ENCODE data around the gene BCAS1.

DNA sequence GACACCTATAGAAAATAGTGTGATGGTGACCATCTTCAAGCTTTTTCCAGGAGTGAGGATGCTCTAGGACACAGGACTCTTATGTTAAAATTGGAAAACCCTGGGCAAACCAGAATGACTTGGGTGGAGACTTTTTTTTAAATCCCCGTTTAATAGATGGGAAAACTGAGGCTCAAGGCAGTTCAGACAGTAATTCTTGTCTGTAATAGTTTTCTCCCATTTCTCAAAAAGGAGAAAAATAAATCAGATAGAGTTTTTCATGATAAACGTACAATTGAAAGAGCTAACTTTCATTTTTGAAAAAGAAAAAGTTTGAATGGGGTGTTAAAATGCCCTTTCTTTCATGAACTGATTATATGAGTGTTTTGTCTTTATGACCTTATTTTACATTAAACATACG, 6.8 kb downstream of the BCAS1 start:
- TF ChIP-seq CTCF (IDR thresholded peaks at IDR 0.05) (no peak), POLR2A (IDR thresholded peaks at IDR 0.05) (no peak)

Data from adrenal gland (tissue), 5 donors.